Mammary epithelial cell (primary cell): Measurements from ENCODE around the gene MYO19.

Experiments used
- EZH2 ChIP-seq: IDR thresholded peaks from 2 replicates; pipeline ENCODE4 v1.6.1; 2012; ENCODE audit warnings: low read length, inconsistent platforms, borderline replicate concordance
- TF ChIP-seq, protein P1 (sequence below), 2 donors: IDR thresholded peaks in 1 of 2; conservative IDR thresholded peaks in 1 of 2; 2 replicates each; pipeline ENCODE4 v1.5.1; 2011 to 2012; ENCODE audit warnings: inconsistent platforms in 2 of 2, low read length in 2 of 2, mild to moderate bottlenecking in 2 of 2, control low read depth in 1 of 2, low read depth in 1 of 2; ENCODE audit not compliant: insufficient read depth in 1 of 2; ENCODE audit errors: extremely low read depth in 1 of 2

DNA sequence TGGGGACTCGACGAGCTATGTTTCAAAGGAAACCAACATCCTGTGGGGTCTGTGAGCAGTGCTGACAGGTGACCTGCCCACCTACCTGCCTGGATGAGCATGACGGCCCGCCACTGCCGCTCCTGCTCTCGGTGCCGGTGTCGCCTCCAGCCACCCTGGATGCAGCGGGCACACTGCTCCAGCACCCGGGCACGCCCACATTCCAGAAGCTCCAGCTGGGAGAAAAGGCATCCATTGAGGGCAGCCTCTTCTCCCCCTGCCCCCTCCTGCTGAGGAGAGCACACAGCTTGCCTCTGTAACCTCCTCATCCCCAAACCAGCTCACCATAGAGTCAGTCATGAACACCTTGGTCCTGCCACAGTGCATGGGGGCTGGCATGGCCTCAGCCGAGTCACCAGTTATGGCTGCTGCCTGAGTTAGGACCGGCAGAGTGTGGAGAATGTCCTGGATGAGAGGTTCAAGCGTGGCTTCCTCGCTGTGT is 33.9 kb downstream of the MYO19 start:
- TF ChIP-seq, protein P1, sequence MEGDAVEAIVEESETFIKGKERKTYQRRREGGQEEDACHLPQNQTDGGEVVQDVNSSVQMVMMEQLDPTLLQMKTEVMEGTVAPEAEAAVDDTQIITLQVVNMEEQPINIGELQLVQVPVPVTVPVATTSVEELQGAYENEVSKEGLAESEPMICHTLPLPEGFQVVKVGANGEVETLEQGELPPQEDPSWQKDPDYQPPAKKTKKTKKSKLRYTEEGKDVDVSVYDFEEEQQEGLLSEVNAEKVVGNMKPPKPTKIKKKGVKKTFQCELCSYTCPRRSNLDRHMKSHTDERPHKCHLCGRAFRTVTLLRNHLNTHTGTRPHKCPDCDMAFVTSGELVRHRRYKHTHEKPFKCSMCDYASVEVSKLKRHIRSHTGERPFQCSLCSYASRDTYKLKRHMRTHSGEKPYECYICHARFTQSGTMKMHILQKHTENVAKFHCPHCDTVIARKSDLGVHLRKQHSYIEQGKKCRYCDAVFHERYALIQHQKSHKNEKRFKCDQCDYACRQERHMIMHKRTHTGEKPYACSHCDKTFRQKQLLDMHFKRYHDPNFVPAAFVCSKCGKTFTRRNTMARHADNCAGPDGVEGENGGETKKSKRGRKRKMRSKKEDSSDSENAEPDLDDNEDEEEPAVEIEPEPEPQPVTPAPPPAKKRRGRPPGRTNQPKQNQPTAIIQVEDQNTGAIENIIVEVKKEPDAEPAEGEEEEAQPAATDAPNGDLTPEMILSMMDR (conservative IDR thresholded peaks at IDR 0.05 in 1 of 2, IDR thresholded peaks at IDR 0.05 in 1 of 2; ENCODE audit: extremely low read depth in 1 of 2, insufficient read depth in 1 of 2, low read depth in 1 of 2, low read length in 2 of 2): no peak
- no peak for TF ChIP-seq EZH2
